Peyer's patch (tissue), 4 donors: ENCODE data around the gene DAAM1.

Experiments
- POLR2A ChIP-seq, 2 donors: fragments of 450-650 bp; IDR thresholded peaks; one replicate each; pipeline ENCODE4 v1.5.1; 2017; ENCODE audit warnings: antibody characterized with exemption in 2 of 2, mild to moderate bottlenecking in 2 of 2, moderate library complexity in 2 of 2
- TF ChIP-seq, protein P1 (sequence below), 6 experiments: fragments of 450-650 bp in 4 of 6; fragments of 200-600 bp in 2 of 6; sonication (generic) in 1 of 6; IDR thresholded peaks; one replicate each; pipeline ENCODE4 v1.5.1; 2017 to 2019; ENCODE audit warnings: antibody characterized with exemption in 6 of 6, mild to moderate bottlenecking in 3 of 6, moderate library complexity in 1 of 6

DNA sequence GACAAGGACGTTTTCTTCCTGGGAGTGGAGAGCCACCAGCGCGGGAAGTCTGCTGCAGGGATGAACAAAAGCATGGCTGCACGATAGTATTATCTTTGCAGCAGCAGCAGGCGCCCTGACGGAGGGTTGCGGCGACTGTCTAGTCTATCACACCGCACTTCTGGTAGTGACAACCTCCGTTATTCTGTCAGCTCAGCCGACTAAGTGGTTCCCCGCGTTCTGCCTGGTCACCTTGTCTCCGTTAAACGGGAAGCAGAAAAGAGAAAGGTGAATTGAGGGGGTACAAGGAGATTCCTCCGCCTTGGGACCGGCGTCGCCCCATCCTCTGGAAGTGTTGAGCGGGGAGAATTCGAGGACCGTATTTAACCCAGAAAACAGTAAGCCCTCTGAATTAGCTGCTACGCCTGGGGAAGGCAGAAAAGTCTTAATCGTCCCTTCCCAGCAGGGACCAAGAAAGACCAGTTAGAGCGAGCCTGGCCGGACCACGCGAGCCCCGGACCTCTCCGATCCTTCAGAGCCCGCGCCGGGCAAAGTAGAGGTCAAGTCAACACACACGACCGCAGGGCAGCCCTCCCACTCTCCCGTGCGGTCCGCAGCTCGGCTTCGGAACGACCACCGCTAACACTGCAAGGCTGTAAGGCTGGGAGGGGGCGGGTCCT is 536 bp upstream of the DAAM1 start:
- TF ChIP-seq POLR2A (IDR thresholded peaks at IDR 0.05): no peak
- TF ChIP-seq, protein P1, sequence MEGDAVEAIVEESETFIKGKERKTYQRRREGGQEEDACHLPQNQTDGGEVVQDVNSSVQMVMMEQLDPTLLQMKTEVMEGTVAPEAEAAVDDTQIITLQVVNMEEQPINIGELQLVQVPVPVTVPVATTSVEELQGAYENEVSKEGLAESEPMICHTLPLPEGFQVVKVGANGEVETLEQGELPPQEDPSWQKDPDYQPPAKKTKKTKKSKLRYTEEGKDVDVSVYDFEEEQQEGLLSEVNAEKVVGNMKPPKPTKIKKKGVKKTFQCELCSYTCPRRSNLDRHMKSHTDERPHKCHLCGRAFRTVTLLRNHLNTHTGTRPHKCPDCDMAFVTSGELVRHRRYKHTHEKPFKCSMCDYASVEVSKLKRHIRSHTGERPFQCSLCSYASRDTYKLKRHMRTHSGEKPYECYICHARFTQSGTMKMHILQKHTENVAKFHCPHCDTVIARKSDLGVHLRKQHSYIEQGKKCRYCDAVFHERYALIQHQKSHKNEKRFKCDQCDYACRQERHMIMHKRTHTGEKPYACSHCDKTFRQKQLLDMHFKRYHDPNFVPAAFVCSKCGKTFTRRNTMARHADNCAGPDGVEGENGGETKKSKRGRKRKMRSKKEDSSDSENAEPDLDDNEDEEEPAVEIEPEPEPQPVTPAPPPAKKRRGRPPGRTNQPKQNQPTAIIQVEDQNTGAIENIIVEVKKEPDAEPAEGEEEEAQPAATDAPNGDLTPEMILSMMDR (IDR thresholded peaks at IDR 0.05): no peak
